ENCODE measurements around the gene ZC3H4. TPM values are rescaled to one million over a fixed set of nuclear protein-coding genes. Genes with fewer than 3 reads are reported as not detected.

The ZC3H4 gene
- total and polyA plus RNA-seq, 2 of the 8 experiments (the other 6 are each of a cell fraction or from before 2014, with no cell fraction given), result 6.6 to 92.0 TPM

- Histone ChIP-seq H2BK5ac (ENCODE audit: low read depth, low read length) (no peak overlapping the region), H3K4me3 (ENCODE audit: extremely low read depth in 1 of 4, insufficient read depth in 2 of 4, low read depth in 3 of 4, low read length in 4 of 4) (no peak overlapping the region), H3K4ac (replicated peaks; ENCODE audit: insufficient read length, low read depth, low read length) (no peak overlapping the region), H3K27ac (ENCODE audit: low read depth, low read length) (no peak overlapping the region), H3K36me3 (ENCODE audit: control insufficient read depth in 2 of 4, insufficient read depth in 4 of 4, low read length in 3 of 4) (no peaks in the 10 kb centered on the region), H2BK15ac (ENCODE audit: low read length) (no peak overlapping the region), H2BK12ac (ENCODE audit: low read depth, low read length) (no peak overlapping the region), H3K4me1 (replicated peaks in 1 of 4; ENCODE audit: control insufficient read depth in 3 of 4, insufficient read depth in 4 of 4, low read length in 3 of 4) (no peaks in the 10 kb centered on the region; a peak in 1 of 7 replicates), H3K79me1 (ENCODE audit: low read depth, low read length) (no peaks in the 10 kb centered on the region), H3K23ac (ENCODE audit: insufficient read length) (no peak overlapping the region), H3K4me2 (ENCODE audit: insufficient read depth in 1 of 2, low read depth in 2 of 2, low read length in 2 of 2) (no peak overlapping the region), H3K9ac (replicated peaks in 1 of 4; ENCODE audit: extremely low read depth in 1 of 4, low read depth in 3 of 4, low read length in 3 of 4) (no peak overlapping the region), H4K5ac (ENCODE audit: insufficient read length, low read depth, low read length) (no peak overlapping the region), H2BK120ac (replicated peaks; ENCODE audit: low read depth, low read length) (no peak overlapping the region), H3K56ac (replicated peaks; ENCODE audit: insufficient read length, low read depth, low read length) (no peak overlapping the region), H4K91ac (replicated peaks; ENCODE audit: insufficient read length, low read length) (no peak overlapping the region), H3K9me3 (ENCODE audit: insufficient read depth in 2 of 2, low read depth in 1 of 2, low read length in 1 of 2) (no peaks in the 10 kb centered on the region; a peak in 1 of 4 replicates), H3K79me2 (ENCODE audit: control insufficient read depth in 1 of 2, insufficient read depth in 2 of 2, low read length in 2 of 2) (no peaks in the 10 kb centered on the region), H3K18ac (ENCODE audit: extremely low read depth, low read length) (no peak overlapping the region), H3K14ac (ENCODE audit: insufficient read length) (no peak overlapping the region), H3K23me2 (ENCODE audit: low read depth, low read length) (no peaks in the 10 kb centered on the region), H3K27me3 (replicated peaks in 1 of 4; ENCODE audit: control insufficient read depth in 3 of 4, extremely low read depth in 1 of 4, insufficient read depth in 3 of 4, low read length in 3 of 4) (no peaks in the 10 kb centered on the region), H2AK5ac (ENCODE audit: low read depth, low read length) (no peak overlapping the region), H4K8ac (ENCODE audit: extremely low read depth, insufficient read depth, low read length) (no peak overlapping the region), H2AFZ (ENCODE audit: low read length) (no peak overlapping the region), H4K20me1 (replicated peaks in 1 of 2; ENCODE audit: control insufficient read depth in 1 of 2, insufficient read depth in 2 of 2, low read length in 2 of 2) (no peaks in the 10 kb centered on the region), H2BK20ac (ENCODE audit: low read length) (no peak overlapping the region)
- FAIRE-seq (no peak), DNase-seq (ENCODE audit: low read depth in 1 of 2, low spot score in 2 of 2) (no peak)
- 90% methylated on average over 11 of the region's 11 CpGs; no CpG with 5 or more reads in 1 of the 2 experiments for WGBS, 2 experiments (ENCODE audit: extremely low coverage in 1 of 2, insufficient coverage in 1 of 2, insufficient read length in 1 of 2, insufficient replicate concordance in 2 of 2, low coverage in 1 of 2, low lambda C conversion rate in 2 of 2, missing lambda C conversion rate in 1 of 2)
- ChIA-PET POLR2A (ENCODE audit: partially characterized antibody) (interaction anchor here (0.7 to 4.0 kb wide), 4 partner anchors 10 to 72 kb away, joined by 3 to 31 read pairs (median 4); partner anchors contain the start of genes TMEM160 and ZC3H4), CTCF (ENCODE audit: partially characterized antibody) (interaction anchor here (1.2 to 2.4 kb wide), 6 partner anchors 11 to 152 kb away, joined by 3 to 6 read pairs (median 4); no protein-coding TSS in a partner anchor)
- TF ChIP-seq TEAD4 (IDR thresholded peaks at IDR 0.05; ENCODE audit: low read depth, low read length), result 0 out of 2 replicates have a peak, but pooled peaks have one; percentile 10
- TF ChIP-seq SAP30 (IDR thresholded peaks at IDR 0.05; ENCODE audit: insufficient read depth, insufficient replicate concordance, low read length), result no peak
Measured at GRCh38 chr19:47058621-47059022, 55.0 kb downstream of the ZC3H4 start.
